Epithelial cell of esophagus (primary cell): ENCODE results near the gene NAXD.

ENCODE experiments used
- DNase-seq: peaks from one replicate; pipeline ENCODE4 v3.0.0; 2010; ENCODE audit warnings: low read depth
- H3K4me3 ChIP-seq: 2 replicates; pipeline ENCODE4 v1.5.1; 2011; ENCODE audit warnings: mild to moderate bottlenecking, low read length, control low read depth
- CTCF ChIP-seq: IDR thresholded peaks from 2 replicates; pipeline ENCODE4 v1.5.1; 2011; ENCODE audit warnings: low read depth, mild to moderate bottlenecking, low read length, control low read depth, inconsistent platforms; ENCODE audit not compliant: insufficient read depth; ENCODE audit errors: missing control alignments

NAXD gene

DNA sequence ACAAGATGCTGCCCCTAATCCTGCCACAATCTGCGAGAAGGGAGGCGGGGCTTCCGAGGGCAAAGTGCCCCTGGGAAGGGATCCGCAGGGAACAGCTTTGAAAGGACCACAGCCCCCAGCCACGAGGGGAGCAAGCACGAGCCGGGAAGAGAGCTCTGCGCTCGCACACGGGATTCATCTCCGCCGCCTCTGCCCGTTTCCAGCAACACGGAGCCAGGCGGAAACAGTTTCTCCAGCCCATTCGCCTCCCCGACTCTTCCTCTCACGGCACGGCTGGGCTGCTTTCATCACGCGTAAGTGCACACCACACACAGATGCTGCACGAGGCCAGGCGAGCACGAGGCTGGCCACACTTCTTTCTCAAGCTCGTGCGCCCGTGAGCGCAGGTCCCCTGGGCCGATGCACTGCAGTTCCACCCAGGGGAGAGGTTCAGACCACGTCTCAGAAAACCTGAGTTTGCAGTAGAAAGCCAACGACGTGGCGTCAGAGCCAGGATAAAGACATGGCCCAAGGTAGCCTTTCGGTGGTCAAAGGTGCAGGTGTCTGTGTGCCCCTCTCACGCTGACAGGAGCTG lies 33.6 kb downstream of the NAXD start:
- TF ChIP-seq CTCF, result no peak
- DNase-seq, result no peak
- H3K4me3 ChIP-seq, result no peak overlapping the region

DNA sequence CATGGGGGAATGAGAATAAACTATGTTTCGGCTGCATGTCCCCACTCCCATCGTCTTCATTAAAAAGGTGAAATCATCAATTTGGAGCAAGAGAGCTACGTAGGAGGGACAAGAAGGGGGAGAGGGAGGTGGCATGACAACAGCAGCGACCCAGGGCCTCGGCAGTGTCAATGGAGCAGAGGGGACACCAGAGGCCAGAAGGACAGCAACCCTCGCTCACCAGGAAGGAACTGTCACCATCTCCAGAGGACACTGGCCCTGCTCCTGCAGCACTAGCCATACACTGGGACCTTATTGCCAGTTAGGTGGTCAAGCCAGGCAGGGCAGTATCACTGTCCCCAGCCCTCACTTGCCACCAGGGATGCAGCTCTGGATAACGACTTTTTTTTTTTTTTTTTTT lies 34.2 kb downstream of the NAXD start:
- no peak for DNase-seq
- TF ChIP-seq CTCF, result no peak

GRCh38 chr13:110650436-110650835 lies 35.1 kb downstream of the NAXD start:
- TF ChIP-seq CTCF, result no peak
- no peak overlapping the region for H3K4me3 ChIP-seq
- DNase-seq, result no peak

More for the DNA sequence above, 34.2 kb downstream of the NAXD start:
- H3K4me3 ChIP-seq, result no peak overlapping the region

GRCh38 chr13:110651271-110651670 lies 35.9 kb downstream of the NAXD start:
- H3K4me3 ChIP-seq, result no peak overlapping the region
- DNase-seq, result no peak
- no peak for TF ChIP-seq CTCF

GRCh38 chr13:110651726-110652230 lies 36.4 kb downstream of the NAXD start:
- no peak overlapping the region for H3K4me3 ChIP-seq
- no peak for TF ChIP-seq CTCF
- DNase-seq, result no peak

DNA sequence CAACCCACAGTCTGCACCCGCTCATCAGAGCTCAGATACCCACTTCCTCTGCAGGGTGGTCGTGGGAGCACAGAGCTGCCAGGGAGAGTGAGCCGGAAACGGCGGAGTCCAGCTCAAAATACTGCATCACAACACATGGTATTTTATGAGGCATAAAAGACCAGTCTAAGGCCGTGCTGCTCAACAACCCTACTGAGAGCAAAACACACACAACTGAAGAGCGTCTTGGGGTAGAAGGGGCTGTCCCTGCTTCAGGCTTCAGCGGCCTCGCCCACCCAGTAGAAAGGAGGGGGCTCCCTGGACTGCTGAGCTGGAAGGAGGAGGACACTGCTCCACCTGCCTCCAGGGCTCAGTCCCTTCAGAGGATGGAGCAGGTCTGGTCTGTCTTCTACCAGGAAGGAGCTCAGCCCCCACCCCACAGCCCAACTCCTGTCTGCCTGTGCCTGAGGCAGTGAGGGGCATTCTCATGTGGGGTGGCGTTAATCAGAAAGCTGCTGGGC lies 36.9 kb downstream of the NAXD start:
- H3K4me3 ChIP-seq, result no peak overlapping the region
- no peak for DNase-seq
- no peak for TF ChIP-seq CTCF

GRCh38 chr13:110652764-110653163 lies 37.4 kb downstream of the NAXD start:
- TF ChIP-seq CTCF, result no peak
- no peak overlapping the region for H3K4me3 ChIP-seq
- DNase-seq, result no peak
